Activated CD4-positive, alpha-beta T cell treated with anti-CD3 and anti-CD28 coated beads, Interleukin-2, amount 10 ng/mL, durations not matched to agents 24 days and 14 days (primary cell): ENCODE results near the gene TTC21A. TPM values are rescaled to one million over a fixed set of nuclear protein-coding genes. Genes with fewer than 3 reads are reported as not detected.
"Not testable (repeated sequence)": the region's sequence is repeated elsewhere in the genome, so short reads cannot be mapped to it uniquely, and the experiment has no call there.

Source experiments
- DNase-seq: peaks from one replicate; pipeline ENCODE4 v3.0.0; 2022
- H3K27ac Mint-ChIP-seq: one replicate; pipeline ENCODE4 v1.8.0; 2022; ENCODE audit warnings: mild to moderate bottlenecking, mixed read lengths
- H3K27me3 Mint-ChIP-seq: one replicate; pipeline ENCODE4 v1.8.0; 2022; ENCODE audit warnings: mixed read lengths
- H3K36me3 Mint-ChIP-seq: one replicate; pipeline ENCODE4 v1.8.0; 2022; ENCODE audit warnings: low read depth, mild to moderate bottlenecking, mixed read lengths
- H3K4me1 Mint-ChIP-seq: one replicate; pipeline ENCODE4 v1.8.0; 2021; ENCODE audit warnings: mixed read lengths
- H3K4me3 Mint-ChIP-seq: one replicate; pipeline ENCODE4 v1.8.0; 2022; ENCODE audit warnings: mild to moderate bottlenecking, moderate library complexity, mixed read lengths
- H3K9me3 Mint-ChIP-seq: one replicate; pipeline ENCODE4 v1.8.0; 2021; ENCODE audit warnings: mixed read lengths
- intact Hi-C: fragments of 100-400 bp; cut with micrococcal nuclease; formaldehyde crosslinking; loops from one replicate; pipeline ENCODE4 v1.15.1; 2023
- total RNA-seq: library from RNA; stranded (reverse); gene quantifications from 2 replicates; pipeline ENCODE4 v1.2.3, GENCODE V29; 2022

Gene TTC21A
- total RNA-seq, 1 donor from 2014 or later, result 0.89 TPM

DNA sequence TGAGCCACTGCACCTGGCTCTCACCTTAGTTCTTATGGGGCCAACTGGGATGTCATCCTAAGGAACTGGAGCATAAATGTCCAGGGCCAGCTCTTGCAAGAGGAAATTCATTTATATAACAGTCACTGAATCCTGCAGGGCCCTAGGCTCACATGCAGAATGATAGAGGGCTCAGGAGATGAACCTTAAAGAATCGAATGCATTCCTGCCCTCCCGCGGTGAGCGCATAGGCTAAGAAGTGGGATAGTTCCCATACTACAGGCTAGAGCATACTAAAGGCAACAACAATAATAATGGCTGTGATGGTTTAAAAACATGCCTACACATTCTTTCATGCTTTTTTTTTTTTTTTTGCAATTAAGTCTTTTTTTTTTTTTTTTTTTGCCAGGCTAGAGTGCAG is 63.0 kb downstream of the TTC21A start:
- H3K9me3 Mint-ChIP-seq, result no peaks in the 10 kb centered on the region

DNA sequence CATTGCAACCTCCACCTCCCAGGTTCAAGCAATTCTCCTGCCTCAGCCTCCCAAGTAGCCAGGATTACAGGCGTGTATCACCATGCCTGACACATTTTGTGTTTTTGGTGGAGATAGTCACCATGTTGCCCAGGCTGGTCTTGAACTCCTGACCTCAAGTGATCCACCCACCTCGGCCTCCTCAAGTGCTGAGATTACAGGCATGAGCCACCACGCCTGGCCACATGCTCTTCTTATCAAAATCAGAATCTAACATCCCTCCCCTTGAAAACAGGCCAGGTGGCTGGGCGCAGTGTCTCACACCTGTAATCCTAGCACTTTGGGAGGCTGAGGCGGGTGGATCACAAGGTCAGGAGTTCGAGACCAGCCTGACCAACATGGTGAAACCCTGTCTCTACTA is 63.4 kb downstream of the TTC21A start:
- H3K9me3 Mint-ChIP-seq, intact Hi-C loops: not testable (repeated sequence)
- peaks cover 19% of the 10 kb centered on the region for H3K4me1 Mint-ChIP-seq

More for the DNA sequence above, 63.0 kb downstream of the TTC21A start:
- DNase-seq, result no peak
- intact Hi-C loops, result no loop called here
- no peaks in the 10 kb centered on the region for H3K36me3 Mint-ChIP-seq
- no peak overlapping the region for H3K4me3 Mint-ChIP-seq
- peaks cover 18% of the 10 kb centered on the region for H3K4me1 Mint-ChIP-seq
- no peak overlapping the region for H3K27ac Mint-ChIP-seq
- H3K27me3 Mint-ChIP-seq, result peaks cover 2% of the 10 kb centered on the region

GRCh38 chr3:39171860-39172259 is 64.4 kb downstream of the TTC21A start:
- peaks cover 2% of the 10 kb centered on the region for H3K27me3 Mint-ChIP-seq
- H3K9me3 Mint-ChIP-seq, result peaks cover 5% of the 10 kb centered on the region
- H3K4me3 Mint-ChIP-seq, result no peak overlapping the region
- intact Hi-C loops, result no loop called here
- no peak for DNase-seq
- H3K27ac Mint-ChIP-seq, result no peak overlapping the region
- H3K4me1 Mint-ChIP-seq, result peaks cover 20% of the 10 kb centered on the region
- peaks cover 5% of the 10 kb centered on the region for H3K36me3 Mint-ChIP-seq

More for the DNA sequence above, 63.4 kb downstream of the TTC21A start:
- not testable (repeated sequence) for H3K36me3 Mint-ChIP-seq, H3K27ac Mint-ChIP-seq, DNase-seq, H3K4me3 Mint-ChIP-seq, H3K27me3 Mint-ChIP-seq

- Mint-ChIP-seq H3K36me3 (peaks cover 5% of the 10 kb centered on the region), H3K4me1 (peaks cover 29% of the 10 kb centered on the region), H3K27me3 (peaks cover 2% of the 10 kb centered on the region), H3K27ac (no peak overlapping the region), H3K9me3 (peaks cover 5% of the 10 kb centered on the region), H3K4me3 (no peak overlapping the region)
- no peak for DNase-seq
- intact Hi-C loops, result no loop called here
Observed at GRCh38 chr3:39173318-39174125, 66.0 kb downstream of the TTC21A start.

- Mint-ChIP-seq H3K4me3 (no peak overlapping the region), H3K27ac (peak overlapping the region; percentile 92), H3K27me3 (peaks cover 2% of the 10 kb centered on the region), H3K9me3 (peaks cover 5% of the 10 kb centered on the region), H3K4me1 (peaks cover 49% of the 10 kb centered on the region), H3K36me3 (peaks cover 5% of the 10 kb centered on the region)
- peak; percentile 62 for DNase-seq
- intact Hi-C loops, result loop anchor here (5.0 kb wide), 1 partner anchor 206 kb away; the partner anchor contains the start of gene SLC25A38
Observed at GRCh38 chr3:39176025-39176714, 68.7 kb downstream of the TTC21A start.

DNA sequence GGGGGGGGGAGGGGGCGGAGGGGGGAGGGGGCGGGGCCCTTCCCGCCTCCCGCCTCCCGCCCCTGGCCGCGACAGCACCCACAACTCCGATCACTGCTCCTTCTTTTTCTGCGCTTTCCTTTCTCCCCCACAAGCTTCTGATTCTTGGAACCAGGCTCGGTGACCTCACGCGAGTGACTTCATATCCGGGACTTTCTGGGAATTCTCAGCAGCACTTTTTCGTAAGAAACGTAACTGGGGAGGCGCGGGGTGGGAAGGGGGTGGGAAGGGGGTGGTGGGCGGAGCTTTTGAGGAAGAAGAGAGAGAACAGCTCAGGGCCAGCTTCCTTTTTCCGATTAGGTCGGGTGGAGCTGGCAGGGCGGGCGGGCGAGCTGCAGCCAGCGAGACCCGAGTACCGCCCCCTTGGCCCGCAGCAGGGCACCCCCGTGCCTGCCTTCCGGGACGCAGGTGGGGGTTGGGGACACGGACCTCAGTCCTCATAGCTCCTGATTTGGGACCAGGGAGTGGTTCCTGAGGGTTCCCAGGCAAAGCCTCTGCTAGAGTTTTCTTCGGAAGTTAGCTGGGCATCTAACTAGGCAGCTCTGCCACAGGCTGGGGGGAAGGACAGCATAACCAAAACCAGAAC is 70.3 kb downstream of the TTC21A start:
- Mint-ChIP-seq H3K9me3 (peaks cover 5% of the 10 kb centered on the region), H3K4me1 (peaks cover 49% of the 10 kb centered on the region), H3K36me3 (peaks cover 5% of the 10 kb centered on the region), H3K27me3 (peaks cover 2% of the 10 kb centered on the region), H3K27ac (peak overlapping the region; percentile 92), H3K4me3 (peak overlapping the region; percentile 61)
- DNase-seq, result peak; percentile 91
- intact Hi-C loops, result loop anchor here (1.0 to 5.0 kb wide), 2 partner anchors 204 to 228 kb away; partner anchors contain the start of genes RPSA and SLC25A38

DNA sequence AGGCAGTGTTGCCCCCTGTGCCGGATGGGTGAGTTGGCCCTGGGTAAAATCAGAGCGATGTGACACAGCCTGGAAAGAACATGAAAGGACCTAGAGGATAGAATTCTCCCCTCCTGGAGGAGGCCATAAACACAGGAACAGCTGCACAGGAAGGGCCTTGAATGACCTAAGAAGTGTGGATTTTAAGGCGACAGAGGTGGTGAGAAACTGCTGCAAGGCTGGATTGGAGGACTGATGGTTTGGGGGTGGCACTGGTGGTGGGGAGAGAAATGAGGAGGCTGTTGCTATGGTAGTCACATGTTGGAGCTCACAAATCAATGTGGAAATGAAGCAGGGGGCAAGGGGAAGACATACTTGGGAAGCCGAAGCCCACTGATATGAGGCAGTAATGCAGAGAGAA is 71.1 kb downstream of the TTC21A start:
- peaks cover 5% of the 10 kb centered on the region for H3K9me3 Mint-ChIP-seq
- peak overlapping the region; percentile 65 for H3K27ac Mint-ChIP-seq
- peaks cover 2% of the 10 kb centered on the region for H3K27me3 Mint-ChIP-seq
- H3K4me3 Mint-ChIP-seq, result peak overlapping the region; percentile 61
- intact Hi-C loops, result loop anchor here (5.0 kb wide), 1 partner anchor 204 kb away; the partner anchor contains the start of gene SLC25A38
- peaks cover 5% of the 10 kb centered on the region for H3K36me3 Mint-ChIP-seq
- peak; percentile 67 for DNase-seq
- peaks cover 50% of the 10 kb centered on the region for H3K4me1 Mint-ChIP-seq

DNA sequence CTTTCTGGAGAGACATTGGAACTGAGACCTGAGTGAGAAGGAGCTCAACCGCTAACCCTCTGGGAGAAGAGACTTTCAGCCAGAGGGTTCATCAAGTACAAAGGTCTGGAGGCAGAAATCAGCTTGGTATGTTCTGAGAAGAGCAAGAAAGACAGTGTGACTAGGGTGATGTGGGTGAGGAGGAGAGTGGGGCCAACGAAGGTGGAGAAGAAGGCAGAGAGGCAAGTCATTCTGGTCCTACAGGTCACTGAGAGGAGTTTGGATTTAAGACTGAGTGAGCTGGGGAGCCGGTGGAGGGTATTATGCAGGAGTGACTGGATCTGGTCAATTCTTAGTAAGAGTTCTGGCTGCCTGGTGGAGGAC is 72.7 kb downstream of the TTC21A start:
- peak; percentile 72 for DNase-seq
- peak overlapping the region; percentile 69 for H3K27ac Mint-ChIP-seq
- peak overlapping the region; percentile 84 for H3K4me3 Mint-ChIP-seq
- H3K4me1 Mint-ChIP-seq, result peaks cover 51% of the 10 kb centered on the region
- no peaks in the 10 kb centered on the region for H3K27me3 Mint-ChIP-seq
- intact Hi-C loops, result loop anchor here (2.0 to 5.0 kb wide), 2 partner anchors 73 to 87 kb away; partner anchors contain the start of genes GORASP1 and TTC21A
- H3K9me3 Mint-ChIP-seq, result peaks cover 5% of the 10 kb centered on the region
- H3K36me3 Mint-ChIP-seq, result peaks cover 5% of the 10 kb centered on the region

- peak overlapping the region; percentile 84 for H3K4me3 Mint-ChIP-seq
Observed at GRCh38 chr3:39180546-39181346, 73.3 kb downstream of the TTC21A start.

GRCh38 chr3:39181408-39182335 is 74.2 kb downstream of the TTC21A start:
- no peak for DNase-seq
- peak overlapping the region; percentile 51 for H3K27ac Mint-ChIP-seq
- no peaks in the 10 kb centered on the region for H3K27me3 Mint-ChIP-seq
- H3K9me3 Mint-ChIP-seq, result no peaks in the 10 kb centered on the region
- peaks cover 40% of the 10 kb centered on the region for H3K4me1 Mint-ChIP-seq
- H3K36me3 Mint-ChIP-seq, result no peaks in the 10 kb centered on the region
- intact Hi-C loops, result loop anchor here (1.0 to 5.0 kb wide), 3 partner anchors 8 to 86 kb away; partner anchors contain the start of genes GORASP1 and TTC21A
- H3K4me3 Mint-ChIP-seq, result peak overlapping the region; percentile 78

More at GRCh38 chr3:39180546-39181346, 73.3 kb downstream of the TTC21A start:
- intact Hi-C loops, result loop anchor here (1.0 to 5.0 kb wide), 3 partner anchors 9 to 87 kb away; partner anchors contain the start of genes GORASP1 and TTC21A
- no peaks in the 10 kb centered on the region for H3K27me3 Mint-ChIP-seq
- peaks cover 4% of the 10 kb centered on the region for H3K36me3 Mint-ChIP-seq
- peak; percentile 97 for DNase-seq
- peaks cover 3% of the 10 kb centered on the region for H3K9me3 Mint-ChIP-seq
- H3K27ac Mint-ChIP-seq, result peak overlapping the region; percentile 69
- H3K4me1 Mint-ChIP-seq, result peaks cover 50% of the 10 kb centered on the region

GRCh38 chr3:39183211-39184080 is 76.0 kb downstream of the TTC21A start:
- DNase-seq, result peak; percentile 63
- H3K9me3 Mint-ChIP-seq, result no peaks in the 10 kb centered on the region
- no peaks in the 10 kb centered on the region for H3K27me3 Mint-ChIP-seq
- H3K36me3 Mint-ChIP-seq, result no peaks in the 10 kb centered on the region
- no peak overlapping the region for H3K4me3 Mint-ChIP-seq
- intact Hi-C loops, result loop anchor here (5.0 kb wide), 1 partner anchor 84 kb away; no protein-coding TSS in a partner anchor
- no peak overlapping the region for H3K27ac Mint-ChIP-seq
- peaks cover 29% of the 10 kb centered on the region for H3K4me1 Mint-ChIP-seq
